AG04449 (cell line): ENCODE data around the gene ITFG2.
A peak's percentile ranks its signal among the peaks of the same experiment; 100 is the strongest.

ENCODE experiments used
- CTCF ChIA-PET: fragments of 350-600 bp; formaldehyde crosslinking; extraction: SDS; loops from one replicate; lab custom pipeline; 2021; ENCODE audit warnings: antibody characterized with exemption; lab: Yijun Ruan, JAX
- POLR2A ChIA-PET: fragments of 400-600, 350-600 bp; formaldehyde crosslinking; extraction: SDS; loops from one replicate; lab custom pipeline; 2020; ENCODE audit warnings: antibody characterized with exemption, inconsistent platforms; lab: Yijun Ruan, JAX
- DNase-seq: peaks from one replicate; pipeline ENCODE4 v3.0.0-alpha.2; 2010; ENCODE audit warnings: low read depth, low spot score
- H3K4me3 ChIP-seq: 2 replicates; pipeline ENCODE4 v1.5.1; 2011; ENCODE audit warnings: low read depth, mild to moderate bottlenecking, control low read depth, low read length
- CTCF ChIP-seq: IDR thresholded peaks from one replicate; pipeline ENCODE4 v1.5.1; 2011; ENCODE audit warnings: mild to moderate bottlenecking, moderate library complexity, low read length, control low read depth, inconsistent platforms; ENCODE audit not compliant: insufficient read depth; ENCODE audit errors: missing control alignments

Gene ITFG2

GRCh38 chr12:2805143-2805520, 7.3 kb upstream of the ITFG2 start:
- no peak for TF ChIP-seq CTCF
- no peak overlapping the region for H3K4me3 ChIP-seq
- POLR2A ChIA-PET, result interaction anchor here (1.3 to 1.7 kb wide), 2 partner anchors 8 to 10 kb away, joined by 7 to 8 read pairs; partner anchors contain the start of gene ITFG2
- DNase-seq, result peak; percentile 47
- CTCF ChIA-PET, result interaction anchor here (1.2 to 2.1 kb wide), 2 partner anchors 9 to 13 kb away, joined by 3 to 5 read pairs; no protein-coding TSS in a partner anchor

- no peak overlapping the region for H3K4me3 ChIP-seq
- TF ChIP-seq CTCF, result no peak
- CTCF ChIA-PET, result no interaction called here
- POLR2A ChIA-PET, result no interaction called here
- DNase-seq, result no peak
Observed at GRCh38 chr12:2806700-2807099, 5.8 kb upstream of the ITFG2 start.

GRCh38 chr12:2811801-2812200, 667 bp upstream of the ITFG2 start:
- TF ChIP-seq CTCF, result no peak
- peak overlapping the region; percentile 72 for H3K4me3 ChIP-seq
- no peak for DNase-seq
- ChIA-PET POLR2A (no interaction called here), CTCF (interaction anchor here (0.9 to 2.2 kb wide), 4 partner anchors 27 to 756 kb away, joined by 3 to 11 read pairs (median 6); no protein-coding TSS in a partner anchor)

GRCh38 chr12:2813214-2814185, 1.0 kb downstream of the ITFG2 start:
- ChIA-PET POLR2A (interaction anchor here (1.0 to 1.7 kb wide), 3 partner anchors 9 to 221 kb away, joined by 3 to 7 read pairs (median 3); no protein-coding TSS in a partner anchor), CTCF (interaction anchor here (0.7 to 3.1 kb wide), 16 partner anchors 9 to 130 kb away, joined by 3 to 15 read pairs (median 6); partner anchors contain the start of gene FKBP4)
- peak; percentile 73 for TF ChIP-seq CTCF
- peak; percentile 26 for DNase-seq
- peak overlapping the region; percentile 72 for H3K4me3 ChIP-seq

- CTCF ChIA-PET, result no interaction called here
- TF ChIP-seq CTCF, result no peak
- no peak overlapping the region for H3K4me3 ChIP-seq
- DNase-seq, result no peak
- POLR2A ChIA-PET, result no interaction called here
Observed at GRCh38 chr12:2819810-2820209, 7.3 kb downstream of the ITFG2 start.

GRCh38 chr12:2820432-2820831, 8.0 kb downstream of the ITFG2 start:
- CTCF ChIA-PET, result no interaction called here
- no peak for TF ChIP-seq CTCF
- H3K4me3 ChIP-seq, result no peak overlapping the region
- POLR2A ChIA-PET, result no interaction called here
- no peak for DNase-seq
